PFSK-1 (cell line): ENCODE results near the gene MBNL2.

Experiments used
- POLR2AphosphoS5 ChIP-seq: IDR thresholded peaks from 2 replicates; pipeline ENCODE4 v1.6.1; 2012; ENCODE audit warnings: low read depth, mild to moderate bottlenecking, control low read depth, low read length, moderate library complexity
- SIN3A ChIP-seq: IDR thresholded peaks from 2 replicates; pipeline ENCODE4 v1.6.1; 2012; ENCODE audit warnings: mild to moderate bottlenecking, low read length, moderate library complexity, borderline replicate concordance; ENCODE audit not compliant: insufficient read depth
- TAF1 ChIP-seq: IDR thresholded peaks from 2 replicates; pipeline ENCODE4 v1.6.1; 2012; ENCODE audit warnings: low read length, control low read depth, borderline replicate concordance; ENCODE audit not compliant: insufficient read depth
- TF ChIP-seq, protein P1 (sequence below), 2 experiments: IDR thresholded peaks; 2 replicates each; pipeline versions ENCODE4 v1.6.1 to v1.8.0; 2011 to 2012; ENCODE audit warnings: low read depth in 2 of 2, low read length in 2 of 2, control low read depth in 1 of 2, inconsistent platforms in 1 of 2, mild to moderate bottlenecking in 1 of 2, moderate library complexity in 1 of 2; ENCODE audit not compliant: insufficient read depth in 1 of 2

DNA sequence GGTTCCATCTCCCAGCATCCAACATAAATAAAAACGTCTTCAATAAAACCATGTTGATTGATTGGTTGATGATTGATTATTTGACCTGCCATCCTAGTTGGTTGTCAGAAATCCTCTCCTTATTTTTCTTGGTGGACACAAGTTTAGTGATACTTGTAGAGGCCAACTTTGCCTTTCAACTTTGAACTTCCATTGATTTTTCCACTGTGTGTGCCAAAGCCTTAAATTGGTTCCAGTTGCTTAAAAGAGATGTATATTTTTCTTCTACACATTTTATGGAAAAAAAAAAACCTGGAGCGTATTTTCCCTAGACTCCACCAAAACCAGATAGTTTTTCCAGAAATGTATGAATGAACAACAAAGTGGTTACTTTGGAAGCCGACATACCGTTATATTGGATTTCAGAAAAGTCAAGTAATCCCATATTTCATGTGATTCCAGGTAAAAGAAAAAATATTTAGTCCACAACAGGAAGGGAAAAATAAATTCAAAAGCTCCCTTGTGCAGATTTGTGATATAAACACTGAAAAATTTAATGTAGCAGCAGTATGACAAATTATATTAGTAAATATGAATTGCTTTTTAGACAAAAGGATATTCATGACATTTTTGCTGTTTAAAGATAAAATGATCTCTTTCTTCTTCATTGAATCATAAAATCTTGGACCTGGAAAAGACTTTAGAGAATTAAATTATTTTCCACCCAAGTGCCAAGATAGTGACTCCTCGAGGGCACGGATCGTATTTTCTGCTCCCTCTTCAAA is 85.2 kb downstream of the MBNL2 start:
- TF ChIP-seq TAF1 (no peak), POLR2AphosphoS5 (no peak), SIN3A (no peak)
- TF ChIP-seq, protein P1, sequence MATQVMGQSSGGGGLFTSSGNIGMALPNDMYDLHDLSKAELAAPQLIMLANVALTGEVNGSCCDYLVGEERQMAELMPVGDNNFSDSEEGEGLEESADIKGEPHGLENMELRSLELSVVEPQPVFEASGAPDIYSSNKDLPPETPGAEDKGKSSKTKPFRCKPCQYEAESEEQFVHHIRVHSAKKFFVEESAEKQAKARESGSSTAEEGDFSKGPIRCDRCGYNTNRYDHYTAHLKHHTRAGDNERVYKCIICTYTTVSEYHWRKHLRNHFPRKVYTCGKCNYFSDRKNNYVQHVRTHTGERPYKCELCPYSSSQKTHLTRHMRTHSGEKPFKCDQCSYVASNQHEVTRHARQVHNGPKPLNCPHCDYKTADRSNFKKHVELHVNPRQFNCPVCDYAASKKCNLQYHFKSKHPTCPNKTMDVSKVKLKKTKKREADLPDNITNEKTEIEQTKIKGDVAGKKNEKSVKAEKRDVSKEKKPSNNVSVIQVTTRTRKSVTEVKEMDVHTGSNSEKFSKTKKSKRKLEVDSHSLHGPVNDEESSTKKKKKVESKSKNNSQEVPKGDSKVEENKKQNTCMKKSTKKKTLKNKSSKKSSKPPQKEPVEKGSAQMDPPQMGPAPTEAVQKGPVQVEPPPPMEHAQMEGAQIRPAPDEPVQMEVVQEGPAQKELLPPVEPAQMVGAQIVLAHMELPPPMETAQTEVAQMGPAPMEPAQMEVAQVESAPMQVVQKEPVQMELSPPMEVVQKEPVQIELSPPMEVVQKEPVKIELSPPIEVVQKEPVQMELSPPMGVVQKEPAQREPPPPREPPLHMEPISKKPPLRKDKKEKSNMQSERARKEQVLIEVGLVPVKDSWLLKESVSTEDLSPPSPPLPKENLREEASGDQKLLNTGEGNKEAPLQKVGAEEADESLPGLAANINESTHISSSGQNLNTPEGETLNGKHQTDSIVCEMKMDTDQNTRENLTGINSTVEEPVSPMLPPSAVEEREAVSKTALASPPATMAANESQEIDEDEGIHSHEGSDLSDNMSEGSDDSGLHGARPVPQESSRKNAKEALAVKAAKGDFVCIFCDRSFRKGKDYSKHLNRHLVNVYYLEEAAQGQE (IDR thresholded peaks at IDR 0.05; ENCODE audit: insufficient read depth in 1 of 2, low read depth in 2 of 2, low read length in 2 of 2), result no peak
